OCI-M2 (cell line): ENCODE results near the gene SLC25A20.
"Not testable (repeated sequence)": the region's sequence is repeated elsewhere in the genome, so short reads cannot be mapped to it uniquely, and the experiment has no call there.

ENCODE experiments used
- DNase-seq: peaks from one replicate; lab custom pipeline; 2025; ENCODE audit not compliant: unreplicated experiment; lab: John Stamatoyannopoulos, UW

Gene SLC25A20

DNA sequence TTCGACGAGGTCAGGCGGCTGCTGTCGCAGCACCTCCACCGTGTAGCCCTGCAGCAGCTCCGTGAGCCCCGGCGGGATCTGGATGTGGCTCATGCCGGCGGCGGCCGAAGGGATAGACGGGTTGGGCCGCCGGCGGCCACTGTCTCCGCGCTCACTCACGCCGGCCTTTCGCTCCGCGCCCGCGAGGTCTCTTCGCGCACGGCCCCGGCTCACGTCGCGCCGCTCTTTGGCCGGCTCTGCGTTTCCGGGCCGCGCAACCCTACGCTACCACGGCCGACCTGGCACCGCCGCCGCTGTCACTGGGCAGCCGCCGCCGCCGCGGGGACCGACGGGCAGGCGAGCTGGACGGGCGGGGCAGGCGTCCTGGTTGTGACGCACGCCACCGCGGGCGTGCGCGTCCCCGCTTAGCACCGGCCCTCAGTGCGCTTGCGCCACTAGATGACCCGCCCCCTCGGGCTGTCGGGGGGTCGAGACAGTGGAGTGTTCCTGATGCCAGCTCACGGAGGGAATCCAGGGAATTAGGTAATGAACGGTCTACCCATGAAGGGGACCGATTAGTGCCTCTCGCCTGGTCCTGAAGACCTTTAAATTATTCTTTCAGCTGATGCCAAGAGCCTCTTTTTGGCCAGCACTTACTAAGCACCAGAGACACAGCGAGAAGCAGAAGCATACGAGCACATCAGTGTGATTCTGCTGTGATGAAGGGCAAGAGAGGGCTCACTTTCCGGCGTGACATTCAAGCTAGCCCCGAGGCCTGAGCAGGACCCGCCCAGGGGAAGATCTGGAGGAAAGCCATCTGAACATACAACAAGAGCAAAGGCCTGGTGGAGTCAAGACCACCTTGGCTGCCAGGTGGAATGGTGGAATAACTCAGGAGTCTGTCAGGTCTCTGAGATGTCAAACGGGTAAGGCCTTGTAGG lies 50.9 kb downstream of the SLC25A20 start, which contains the start of gene PRKAR2A:
Gene PRKAR2A (minus strand): TSS at position 371 of the 920 bp plus-strand sequence. CDS start 278 bp downstream, at position 93.
- peak; percentile 72 for DNase-seq

DNA sequence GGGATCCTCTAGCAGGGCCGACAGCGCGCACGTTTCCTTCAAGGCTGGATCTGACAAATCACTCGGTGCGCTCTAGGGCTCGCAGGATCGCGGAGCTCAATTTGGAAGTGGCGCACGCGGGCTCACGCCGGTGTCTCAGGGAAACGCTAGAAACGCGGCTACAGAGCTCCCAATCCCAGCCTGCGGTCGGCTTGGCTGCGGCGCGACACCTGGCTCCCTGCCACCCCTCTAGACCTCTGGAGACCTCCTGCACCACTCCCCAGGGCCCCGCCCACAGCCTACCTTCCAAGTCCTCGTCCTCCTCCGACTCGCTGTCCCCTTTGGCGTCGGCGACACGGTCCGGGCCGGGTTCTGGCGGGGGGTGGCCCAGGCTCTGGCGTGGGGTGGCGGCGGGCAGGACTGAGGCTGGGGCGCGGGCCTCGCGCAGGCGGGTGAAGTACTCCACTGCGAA lies 51.6 kb downstream of the SLC25A20 start:
- DNase-seq, result no peak

DNA sequence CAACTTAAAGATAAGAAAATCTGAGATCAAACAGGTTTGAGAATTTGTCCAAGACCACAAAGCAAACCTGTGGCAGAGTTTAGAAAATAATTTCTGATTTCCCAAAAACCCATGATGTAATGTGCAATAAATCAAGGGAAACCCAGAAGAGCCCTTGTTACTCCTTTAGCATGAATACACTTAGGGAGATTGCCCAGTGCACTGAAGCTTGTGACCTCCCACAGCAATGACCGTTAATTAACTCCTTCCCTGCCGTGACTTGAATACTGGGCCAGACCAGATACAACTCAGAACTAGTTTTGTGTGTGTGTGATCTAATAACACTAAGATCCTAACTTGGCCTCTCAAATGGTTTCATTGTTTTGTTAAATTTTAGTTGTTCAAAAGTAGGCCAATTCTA lies 53.5 kb downstream of the SLC25A20 start:
- no peak for DNase-seq

DNA sequence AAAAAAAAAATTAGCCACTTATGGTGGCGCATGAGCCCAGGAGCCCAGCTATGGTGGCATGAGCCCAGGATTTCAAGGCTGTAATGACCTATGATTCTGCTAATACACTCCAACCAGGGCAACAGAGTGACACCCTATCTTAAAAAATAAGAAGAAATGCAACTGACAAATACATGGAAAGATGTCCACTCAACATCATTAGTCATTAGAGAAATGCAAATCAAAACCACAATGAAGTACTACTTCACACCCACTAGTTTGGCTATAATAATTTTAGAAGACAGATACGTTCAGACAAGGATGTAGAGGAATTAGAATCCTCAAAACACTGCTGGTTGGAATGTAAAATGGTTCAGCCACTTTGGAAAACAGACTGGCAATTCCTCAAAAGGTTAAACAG lies 61.5 kb downstream of the SLC25A20 start:
- no peak for DNase-seq

DNA sequence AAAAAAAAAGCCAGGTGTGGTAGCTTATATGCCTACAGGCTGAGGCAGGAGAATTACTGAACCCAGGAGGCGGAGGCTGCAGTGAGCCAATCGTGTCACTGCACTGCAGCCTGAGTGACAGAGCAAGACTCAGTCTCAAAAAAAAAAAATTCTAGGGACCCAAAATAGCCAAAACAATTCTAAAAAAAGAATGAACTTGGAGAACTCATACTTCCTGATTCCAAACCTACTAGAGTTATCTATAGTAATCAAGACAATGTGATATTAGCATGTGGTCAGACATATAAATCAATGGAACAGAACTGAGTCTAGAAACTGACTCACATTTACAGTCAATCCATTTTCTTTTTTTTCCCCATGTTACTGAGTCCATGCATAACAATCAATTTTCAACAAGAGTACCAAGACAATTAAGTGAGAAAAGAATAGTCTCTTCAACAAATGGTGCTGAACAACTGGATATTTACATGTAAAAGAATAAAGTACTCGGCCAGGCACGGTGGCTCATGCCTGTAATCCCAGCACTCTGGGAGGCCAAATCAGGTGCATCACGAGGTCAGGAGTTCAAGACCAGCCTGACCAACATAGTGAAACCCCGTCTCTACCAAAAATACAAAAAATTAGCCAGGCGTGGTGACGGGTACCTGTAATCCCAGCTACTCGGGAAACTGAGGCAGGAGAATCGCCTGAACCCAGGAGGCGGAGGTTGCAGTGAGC lies 62.9 kb downstream of the SLC25A20 start:
- no peak for DNase-seq

DNA sequence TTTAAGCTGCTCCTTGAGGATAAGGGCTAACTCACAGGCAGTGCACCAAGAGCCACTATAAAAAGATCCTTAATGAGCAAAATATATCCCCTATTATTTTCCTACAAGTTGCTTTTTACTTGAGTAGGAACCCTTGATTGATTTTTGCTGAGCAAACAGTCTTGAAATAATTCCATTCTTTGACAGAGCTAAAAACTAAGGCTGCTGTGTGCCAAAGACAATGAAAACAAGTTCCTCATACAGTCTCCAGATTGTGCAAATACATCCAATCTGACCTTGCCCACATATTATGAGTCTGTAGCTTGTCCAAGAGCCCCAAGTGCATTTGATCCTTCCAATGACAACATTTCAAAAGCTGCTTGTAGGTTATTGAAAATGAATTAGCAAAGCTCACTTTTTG lies 66.0 kb downstream of the SLC25A20 start:
- DNase-seq, result no peak

DNA sequence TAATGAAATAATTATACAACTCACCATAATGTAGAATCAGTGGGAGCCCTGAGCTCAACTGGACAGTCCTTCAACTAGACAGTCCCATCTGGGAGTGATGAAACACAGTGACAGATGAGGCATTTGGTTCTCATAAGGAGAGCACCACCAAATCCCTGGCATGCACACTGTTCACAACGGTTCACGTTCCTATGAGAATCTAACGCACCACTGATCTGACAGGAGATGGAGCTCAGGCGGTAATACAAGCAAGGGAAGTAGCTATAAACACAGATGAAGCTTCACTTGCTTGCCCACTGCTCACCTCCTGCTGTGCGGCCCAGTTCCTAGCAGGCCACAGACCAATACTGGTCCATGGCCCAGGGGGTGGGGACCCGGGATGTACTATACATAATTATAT lies 68.0 kb downstream of the SLC25A20 start:
- no peak for DNase-seq

DNA sequence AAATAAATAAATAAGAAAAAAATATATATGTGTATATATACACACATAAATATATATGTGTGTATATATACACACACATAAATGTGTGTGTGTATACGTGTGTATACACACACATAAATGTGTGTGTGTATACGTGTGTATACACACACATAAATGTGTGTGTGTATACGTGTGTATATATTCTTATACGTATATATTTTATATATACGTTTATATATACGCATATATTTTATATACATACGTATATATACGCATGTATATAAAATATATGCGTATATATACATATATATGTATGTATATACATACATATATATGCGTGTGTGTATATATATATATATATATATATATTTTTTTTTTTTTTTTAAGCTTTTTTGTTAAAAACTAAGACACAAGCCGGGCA lies 69.2 kb downstream of the SLC25A20 start:
- DNase-seq, result not testable (repeated sequence)

DNA sequence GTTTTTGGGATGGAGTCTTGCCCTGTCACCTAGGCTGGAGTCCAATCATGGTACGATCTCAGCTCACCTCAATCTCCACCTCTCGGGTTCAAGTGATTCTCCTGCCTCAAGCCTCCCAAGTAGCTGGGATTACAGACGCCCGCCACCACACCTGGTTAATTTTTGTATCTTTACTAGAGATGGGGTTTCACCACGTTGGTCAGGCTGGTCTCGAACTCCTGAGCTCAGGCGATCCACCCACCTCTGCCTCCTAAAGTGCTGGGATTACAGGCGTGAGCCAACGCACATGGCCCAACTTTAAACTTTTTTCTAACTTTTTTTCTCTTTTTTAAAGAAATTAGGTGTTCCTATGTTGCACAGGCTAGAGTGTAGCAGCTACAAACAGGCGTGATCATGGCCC lies 70.8 kb downstream of the SLC25A20 start:
- not testable (repeated sequence) for DNase-seq

DNA sequence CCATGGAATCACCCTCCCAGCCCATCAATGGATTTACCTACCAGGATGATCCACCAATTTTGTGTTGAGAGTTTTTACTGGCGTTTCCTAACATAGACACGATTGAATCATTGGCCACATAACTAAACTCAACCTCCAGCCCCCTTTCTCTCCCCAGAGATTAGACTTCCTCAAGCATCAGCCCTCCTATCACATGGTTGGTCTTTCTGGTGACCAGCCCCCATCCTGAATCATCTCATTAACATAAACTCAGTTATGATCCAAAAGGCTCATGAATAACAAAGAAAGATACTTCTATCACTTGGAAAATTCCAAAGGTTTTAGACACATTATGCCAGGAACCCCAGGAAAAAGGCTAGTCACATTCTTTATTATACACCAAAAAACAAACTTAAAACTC lies 72.2 kb downstream of the SLC25A20 start:
- DNase-seq, result no peak

DNA sequence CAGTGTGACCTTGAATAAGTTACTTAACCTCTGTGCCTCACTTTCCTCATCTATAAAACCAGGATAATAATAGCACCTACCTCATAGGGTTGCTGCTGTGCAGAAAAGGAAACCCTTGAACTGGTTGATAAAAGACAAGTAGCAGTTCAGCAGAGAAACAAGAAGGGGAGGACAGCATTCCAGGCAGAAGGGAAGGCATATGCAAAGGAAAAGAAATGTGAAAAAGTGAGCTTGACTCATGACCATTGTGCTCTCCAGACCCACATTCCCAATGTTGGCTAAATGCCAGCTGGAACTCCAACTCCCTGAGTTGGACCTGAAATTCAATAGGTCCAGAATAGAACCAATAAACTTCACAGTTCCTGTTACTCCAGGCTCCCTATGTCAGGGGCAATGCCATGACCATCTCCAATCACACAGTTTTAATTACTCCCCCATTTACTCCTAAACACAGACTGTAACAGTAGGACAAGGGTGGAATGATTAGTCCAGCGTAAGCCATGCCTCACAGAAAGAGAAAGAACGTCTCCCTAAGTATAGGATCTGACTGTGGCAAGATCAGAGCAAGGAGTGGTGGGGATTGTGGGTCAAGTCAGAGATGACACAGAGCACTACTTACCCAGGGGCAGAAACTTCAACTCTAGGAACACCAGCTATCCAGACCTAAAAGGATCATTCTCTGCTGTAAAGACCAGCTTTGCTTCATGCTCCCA lies 77.9 kb downstream of the SLC25A20 start:
- no peak for DNase-seq

DNA sequence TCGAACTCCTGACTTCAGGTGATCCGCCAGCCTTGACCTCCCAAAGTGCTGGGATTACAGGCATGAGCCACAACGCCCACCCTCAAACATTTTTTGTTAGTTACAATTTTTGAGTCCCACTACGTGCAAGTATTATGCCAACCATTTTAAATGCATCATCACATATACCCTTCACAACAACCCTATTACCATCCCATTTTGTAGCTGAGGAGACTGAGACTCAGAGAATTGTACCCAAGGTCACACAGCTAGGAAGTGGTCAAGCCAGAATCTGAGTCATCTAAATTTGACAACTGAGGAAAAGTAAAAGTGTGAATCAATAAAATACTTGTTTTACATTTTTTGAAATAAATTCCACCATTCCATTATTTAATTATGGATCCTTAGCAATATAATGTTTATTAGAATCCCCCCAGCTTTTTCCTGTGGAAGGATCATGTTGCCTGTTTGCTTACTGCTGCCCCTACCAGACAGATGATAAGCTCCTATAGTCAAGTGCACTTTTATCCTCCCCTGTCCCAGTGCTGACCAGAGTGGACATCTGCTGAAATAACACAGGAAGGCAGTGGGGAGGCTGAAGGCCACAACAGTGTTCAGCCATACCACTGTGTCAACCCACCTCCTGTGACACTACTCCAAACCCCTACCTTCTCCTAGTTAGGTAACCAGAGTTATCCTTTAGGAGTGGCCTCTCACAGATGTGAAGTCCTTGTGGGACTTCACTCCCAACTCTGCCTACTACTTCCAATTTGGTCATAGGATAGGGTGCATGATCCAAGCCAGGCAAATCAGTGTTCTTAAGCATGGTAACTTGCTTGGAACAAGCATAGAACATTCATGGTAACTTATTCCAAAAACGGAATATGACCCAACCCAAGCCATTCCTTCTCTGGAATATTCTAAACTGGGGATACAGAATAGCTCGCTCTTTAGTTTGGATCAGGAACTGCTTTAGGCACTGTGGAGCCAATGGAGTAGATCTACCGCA lies 79.2 kb downstream of the SLC25A20 start:
- no peak for DNase-seq

DNA sequence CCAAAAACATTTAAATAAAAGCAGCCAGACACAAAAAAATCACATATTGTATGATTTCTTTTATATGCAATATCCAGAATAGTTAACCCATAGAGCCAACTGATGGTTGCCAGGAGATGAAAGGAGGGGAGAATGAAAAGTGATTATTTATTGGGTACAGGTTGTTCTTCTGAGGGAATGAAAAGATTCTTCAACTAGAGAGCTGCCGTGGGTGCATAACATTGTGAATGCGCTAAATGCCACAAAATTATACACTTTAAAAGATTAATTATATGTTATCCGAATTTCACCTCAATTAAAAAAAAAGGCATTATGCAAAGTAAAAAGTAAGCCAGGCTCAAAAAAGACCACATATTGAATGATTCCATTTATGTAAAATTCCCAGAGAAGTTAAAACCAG lies 87.2 kb downstream of the SLC25A20 start:
- no peak for DNase-seq
